ENCODE data around the gene ADGRF1.
"Not testable (repeated sequence)": the region's sequence is repeated elsewhere in the genome, so short reads cannot be mapped to it uniquely, and the experiment has no call there.

DNA sequence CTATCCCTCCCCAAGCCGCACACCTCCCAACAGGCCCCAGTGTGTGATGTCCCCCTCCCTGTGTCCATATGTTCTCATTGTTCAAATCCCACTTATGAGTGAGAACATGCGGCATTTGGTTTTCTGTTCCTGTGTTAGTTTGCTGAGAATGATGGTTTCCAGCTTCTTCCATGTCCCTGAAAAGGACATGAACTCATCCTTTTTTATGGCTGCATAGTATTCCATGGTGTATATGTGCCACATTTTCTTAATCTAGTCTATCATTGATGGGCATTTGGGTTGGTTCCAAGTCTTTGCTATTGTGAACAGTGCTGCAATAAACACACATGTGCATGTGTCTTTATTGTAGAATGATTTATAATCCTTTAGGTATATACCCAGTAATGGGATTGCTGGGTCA is 12.2 kb upstream of the ADGRF1 start:
- TF ChIP-seq, protein P1, sequence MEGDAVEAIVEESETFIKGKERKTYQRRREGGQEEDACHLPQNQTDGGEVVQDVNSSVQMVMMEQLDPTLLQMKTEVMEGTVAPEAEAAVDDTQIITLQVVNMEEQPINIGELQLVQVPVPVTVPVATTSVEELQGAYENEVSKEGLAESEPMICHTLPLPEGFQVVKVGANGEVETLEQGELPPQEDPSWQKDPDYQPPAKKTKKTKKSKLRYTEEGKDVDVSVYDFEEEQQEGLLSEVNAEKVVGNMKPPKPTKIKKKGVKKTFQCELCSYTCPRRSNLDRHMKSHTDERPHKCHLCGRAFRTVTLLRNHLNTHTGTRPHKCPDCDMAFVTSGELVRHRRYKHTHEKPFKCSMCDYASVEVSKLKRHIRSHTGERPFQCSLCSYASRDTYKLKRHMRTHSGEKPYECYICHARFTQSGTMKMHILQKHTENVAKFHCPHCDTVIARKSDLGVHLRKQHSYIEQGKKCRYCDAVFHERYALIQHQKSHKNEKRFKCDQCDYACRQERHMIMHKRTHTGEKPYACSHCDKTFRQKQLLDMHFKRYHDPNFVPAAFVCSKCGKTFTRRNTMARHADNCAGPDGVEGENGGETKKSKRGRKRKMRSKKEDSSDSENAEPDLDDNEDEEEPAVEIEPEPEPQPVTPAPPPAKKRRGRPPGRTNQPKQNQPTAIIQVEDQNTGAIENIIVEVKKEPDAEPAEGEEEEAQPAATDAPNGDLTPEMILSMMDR (IDR thresholded peaks at IDR 0.05; ENCODE audit: extremely low read depth in 1 of 2, insufficient read depth in 1 of 2, low read depth in 1 of 2, low read length in 2 of 2): not testable (repeated sequence)
- not testable (repeated sequence) for TF ChIP-seq POLR2A (IDR thresholded peaks at IDR 0.05; ENCODE audit: low read depth, low read length); EZH2 (IDR thresholded peaks at IDR 0.05; ENCODE audit: borderline replicate concordance, low read depth, low read length, severe bottlenecking); MAX (IDR thresholded peaks at IDR 0.05; ENCODE audit: insufficient read depth, insufficient read length); POLR2AphosphoS5 (IDR thresholded peaks at IDR 0.05; ENCODE audit: insufficient read depth, low read depth, low read length); MYC (IDR thresholded peaks at IDR 0.05; ENCODE audit: low read depth, low read length); FOS (IDR thresholded peaks at IDR 0.05; ENCODE audit: borderline replicate concordance, insufficient read depth, low read length); GATA2 (IDR thresholded peaks at IDR 0.05; ENCODE audit: insufficient read depth, insufficient read length, low read depth, low read length)
